GM12878 (cell line): ENCODE results near the gene XG.

Source experiments
- ATF7 ChIP-seq: fragments of 450-650 bp; IDR thresholded peaks from 2 replicates; pipeline ENCODE4 v1.6.1; 2016; ENCODE audit warnings: low read depth, mild to moderate bottlenecking
- CHD4 ChIP-seq: fragments of 200-600 bp; sonication (generic); IDR thresholded peaks from 2 replicates; pipeline ENCODE4 v1.6.1; 2016; ENCODE audit warnings: mild to moderate bottlenecking
- HCFC1 ChIP-seq: fragments of 150-350 bp; IDR thresholded peaks from 2 replicates; pipeline ENCODE4 v1.6.1; 2014; ENCODE audit warnings: low read length
- POLR2A ChIP-seq: IDR thresholded peaks from 2 replicates; pipeline ENCODE4 v1.6.1; 2011; ENCODE audit warnings: low read depth, mild to moderate bottlenecking, low read length
- POLR2AphosphoS5 ChIP-seq: IDR thresholded peaks from 2 replicates; pipeline ENCODE4 v1.6.1; 2011; ENCODE audit warnings: mild to moderate bottlenecking, low read length, inconsistent platforms
- RAD21 ChIP-seq: IDR thresholded peaks from 2 replicates; pipeline ENCODE4 v1.6.1; 2011; ENCODE audit warnings: mild to moderate bottlenecking, low read depth, low read length, moderate library complexity; ENCODE audit not compliant: insufficient read depth
- RCOR1 ChIP-seq: conservative IDR thresholded peaks from 2 replicates; pipeline ENCODE4 v1.6.1; 2012; ENCODE audit warnings: low read depth, low read length, improper control_type of control experiment
- SMC3 ChIP-seq: IDR thresholded peaks from 2 replicates; pipeline ENCODE4 v1.6.1; 2011; ENCODE audit warnings: low read length, improper control_type of control experiment, borderline replicate concordance
- SRF ChIP-seq, 2 experiments: IDR thresholded peaks; 2 replicates each; pipeline ENCODE4 v1.6.1; 2011; ENCODE audit warnings: low read depth in 2 of 2, low read length in 2 of 2, mild to moderate bottlenecking in 1 of 2, moderate library complexity in 1 of 2
- TF ChIP-seq, protein P1 (sequence below), 3 experiments: IDR thresholded peaks in 2 of 3; conservative IDR thresholded peaks in 1 of 3; 2 replicates each; pipeline ENCODE4 v1.5.1; 2011; ENCODE audit warnings: low read depth in 3 of 3, low read length in 3 of 3, mild to moderate bottlenecking in 3 of 3, control low read depth in 2 of 3, moderate library complexity in 2 of 3, inconsistent platforms in 1 of 3, mixed read lengths in 1 of 3; ENCODE audit not compliant: control insufficient read depth in 2 of 3, insufficient read depth in 1 of 3; ENCODE audit errors: extremely low read depth in 1 of 3
- TF ChIP-seq, protein P2 (sequence below): fragments of 450-650 bp; formaldehyde crosslinking; IDR thresholded peaks from 2 replicates; pipeline ENCODE4 v1.4.0; 2020; ENCODE audit warnings: mild to moderate bottlenecking, moderate library complexity

DNA sequence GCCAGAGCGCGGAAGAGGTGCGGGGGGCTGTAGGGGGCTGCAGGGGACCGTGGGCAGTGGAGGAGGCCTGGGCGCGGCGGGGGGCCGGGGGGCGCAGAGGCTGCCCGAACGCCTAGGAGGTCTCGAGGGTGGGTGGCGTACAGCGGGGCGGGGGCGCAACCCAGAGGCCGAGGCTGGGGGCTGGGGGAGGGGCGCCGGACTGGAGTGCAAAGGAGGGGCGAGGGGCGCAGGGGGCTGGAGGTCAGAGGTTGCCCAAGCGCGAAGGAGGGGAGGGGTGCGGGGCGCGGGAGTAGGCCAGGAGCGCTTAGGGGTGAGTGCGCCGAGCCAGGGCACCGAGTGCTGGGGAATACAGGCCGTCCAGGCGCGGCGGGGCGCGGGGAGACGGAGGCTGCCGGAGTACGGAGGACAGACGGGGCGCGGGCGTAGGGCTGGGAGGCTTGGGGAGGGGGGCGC, 77.1 kb downstream of the XG start:
- TF ChIP-seq POLR2AphosphoS5, result no peak
- no peak for TF ChIP-seq CHD4
- TF ChIP-seq ATF7, result no peak
- no peak for TF ChIP-seq SRF (IDR thresholded peaks at IDR 0.05; ENCODE audit: low read depth in 2 of 2, low read length in 2 of 2)
- TF ChIP-seq, protein P1, sequence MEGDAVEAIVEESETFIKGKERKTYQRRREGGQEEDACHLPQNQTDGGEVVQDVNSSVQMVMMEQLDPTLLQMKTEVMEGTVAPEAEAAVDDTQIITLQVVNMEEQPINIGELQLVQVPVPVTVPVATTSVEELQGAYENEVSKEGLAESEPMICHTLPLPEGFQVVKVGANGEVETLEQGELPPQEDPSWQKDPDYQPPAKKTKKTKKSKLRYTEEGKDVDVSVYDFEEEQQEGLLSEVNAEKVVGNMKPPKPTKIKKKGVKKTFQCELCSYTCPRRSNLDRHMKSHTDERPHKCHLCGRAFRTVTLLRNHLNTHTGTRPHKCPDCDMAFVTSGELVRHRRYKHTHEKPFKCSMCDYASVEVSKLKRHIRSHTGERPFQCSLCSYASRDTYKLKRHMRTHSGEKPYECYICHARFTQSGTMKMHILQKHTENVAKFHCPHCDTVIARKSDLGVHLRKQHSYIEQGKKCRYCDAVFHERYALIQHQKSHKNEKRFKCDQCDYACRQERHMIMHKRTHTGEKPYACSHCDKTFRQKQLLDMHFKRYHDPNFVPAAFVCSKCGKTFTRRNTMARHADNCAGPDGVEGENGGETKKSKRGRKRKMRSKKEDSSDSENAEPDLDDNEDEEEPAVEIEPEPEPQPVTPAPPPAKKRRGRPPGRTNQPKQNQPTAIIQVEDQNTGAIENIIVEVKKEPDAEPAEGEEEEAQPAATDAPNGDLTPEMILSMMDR (IDR thresholded peaks at IDR 0.05 in 2 of 3, conservative IDR thresholded peaks at IDR 0.05 in 1 of 3; ENCODE audit: control insufficient read depth in 2 of 3, extremely low read depth in 1 of 3, insufficient read depth in 1 of 3, low read depth in 3 of 3, low read length in 3 of 3), result no peak
- no peak for TF ChIP-seq RCOR1
- no peak for TF ChIP-seq POLR2A
- TF ChIP-seq, protein P2, sequence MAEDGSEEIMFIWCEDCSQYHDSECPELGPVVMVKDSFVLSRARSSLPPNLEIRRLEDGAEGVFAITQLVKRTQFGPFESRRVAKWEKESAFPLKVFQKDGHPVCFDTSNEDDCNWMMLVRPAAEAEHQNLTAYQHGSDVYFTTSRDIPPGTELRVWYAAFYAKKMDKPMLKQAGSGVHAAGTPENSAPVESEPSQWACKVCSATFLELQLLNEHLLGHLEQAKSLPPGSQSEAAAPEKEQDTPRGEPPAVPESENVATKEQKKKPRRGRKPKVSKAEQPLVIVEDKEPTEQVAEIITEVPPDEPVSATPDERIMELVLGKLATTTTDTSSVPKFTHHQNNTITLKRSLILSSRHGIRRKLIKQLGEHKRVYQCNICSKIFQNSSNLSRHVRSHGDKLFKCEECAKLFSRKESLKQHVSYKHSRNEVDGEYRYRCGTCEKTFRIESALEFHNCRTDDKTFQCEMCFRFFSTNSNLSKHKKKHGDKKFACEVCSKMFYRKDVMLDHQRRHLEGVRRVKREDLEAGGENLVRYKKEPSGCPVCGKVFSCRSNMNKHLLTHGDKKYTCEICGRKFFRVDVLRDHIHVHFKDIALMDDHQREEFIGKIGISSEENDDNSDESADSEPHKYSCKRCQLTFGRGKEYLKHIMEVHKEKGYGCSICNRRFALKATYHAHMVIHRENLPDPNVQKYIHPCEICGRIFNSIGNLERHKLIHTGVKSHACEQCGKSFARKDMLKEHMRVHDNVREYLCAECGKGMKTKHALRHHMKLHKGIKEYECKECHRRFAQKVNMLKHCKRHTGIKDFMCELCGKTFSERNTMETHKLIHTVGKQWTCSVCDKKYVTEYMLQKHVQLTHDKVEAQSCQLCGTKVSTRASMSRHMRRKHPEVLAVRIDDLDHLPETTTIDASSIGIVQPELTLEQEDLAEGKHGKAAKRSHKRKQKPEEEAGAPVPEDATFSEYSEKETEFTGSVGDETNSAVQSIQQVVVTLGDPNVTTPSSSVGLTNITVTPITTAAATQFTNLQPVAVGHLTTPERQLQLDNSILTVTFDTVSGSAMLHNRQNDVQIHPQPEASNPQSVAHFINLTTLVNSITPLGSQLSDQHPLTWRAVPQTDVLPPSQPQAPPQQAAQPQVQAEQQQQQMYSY (CRISPR knock-in tag), result no peak
- no peak for TF ChIP-seq RAD21
- TF ChIP-seq SMC3, result no peak
- no peak for TF ChIP-seq HCFC1
